IMR-90 (cell line): ENCODE data around the gene KIRREL1. TPM values are rescaled to one million over a fixed set of nuclear protein-coding genes. Genes with fewer than 3 reads are reported as not detected.

Source experiments
- ATAC-seq: fragments of 200-7000 bp; cut with Tn5 transposase; 2 replicates; pipeline ENCODE4 v1.9.1; 2020; ENCODE audit warnings: low read depth, mild to moderate bottlenecking, moderate library complexity
- BruUV-seq: library from RNA; stranded (reverse); fragments of 400-500 nt; replicated peaks from 2 replicates; lab custom pipeline; 2021; lab: Mats Ljungman, UMichigan
- CTCF ChIA-PET: fragments of 300-600 bp; formaldehyde crosslinking; extraction: SDS; loops from one replicate; lab custom pipeline; 2021; ENCODE audit warnings: antibody characterized with exemption; lab: Yijun Ruan, JAX
- POLR2A ChIA-PET: fragments of 300-600 bp; sonication (Branson Sonifier 250); formaldehyde crosslinking; loops from one replicate; lab custom pipeline; 2022; ENCODE audit warnings: antibody characterized with exemption; ENCODE audit not compliant: unreplicated experiment; lab: Charles Lee
- DNase-seq: peaks from one replicate; pipeline ENCODE4 v3.0.0; 2013
- H2AFZ ChIP-seq: replicated peaks from 2 replicates; pipeline ENCODE3; 2013; ENCODE audit warnings: low read length, mild to moderate bottlenecking; ENCODE audit not compliant: poor library complexity
- H2AK5ac ChIP-seq: 2 replicates; pipeline ENCODE4 v1.6.1; 2013; ENCODE audit warnings: low read depth, low read length, inconsistent platforms
- H2AK9ac ChIP-seq: replicated peaks from 2 replicates; pipeline ENCODE3; 2013; ENCODE audit warnings: mild to moderate bottlenecking, low read depth, low read length, moderate library complexity; ENCODE audit not compliant: poor library complexity
- H2BK120ac ChIP-seq: 2 replicates; pipeline ENCODE4 v1.6.1; 2013; ENCODE audit warnings: low read depth, low read length, inconsistent platforms
- H2BK15ac ChIP-seq: 3 replicates; pipeline ENCODE4 v1.6.1; 2013; ENCODE audit warnings: low read depth, low read length, inconsistent platforms
- H2BK20ac ChIP-seq: 2 replicates; pipeline ENCODE4 v1.6.1; 2013; ENCODE audit warnings: low read depth, mild to moderate bottlenecking, inconsistent platforms, low read length, moderate library complexity
- H2BK5ac ChIP-seq: 2 replicates; pipeline ENCODE4 v1.6.1; 2013; ENCODE audit warnings: mild to moderate bottlenecking, low read depth, low read length, inconsistent platforms; ENCODE audit not compliant: poor library complexity, severe bottlenecking
- H3K14ac ChIP-seq: replicated peaks from 2 replicates; pipeline ENCODE4 v1.6.1; 2013; ENCODE audit warnings: low read depth, low read length, inconsistent platforms
- H3K18ac ChIP-seq: 2 replicates; pipeline ENCODE4 v1.6.1; 2013; ENCODE audit warnings: low read depth, low read length, control low read depth
- H3K23ac ChIP-seq: 2 replicates; pipeline ENCODE4 v1.6.1; 2013; ENCODE audit warnings: low read depth, low read length, inconsistent platforms
- H3K27ac ChIP-seq: 2 replicates; pipeline ENCODE4 v1.5.1; 2013; ENCODE audit warnings: mild to moderate bottlenecking, control low read depth, low read length; ENCODE audit not compliant: insufficient read depth
- H3K27me3 ChIP-seq: 2 replicates; pipeline ENCODE4 v1.6.1; 2013; ENCODE audit warnings: low read length; ENCODE audit not compliant: control insufficient read depth, insufficient read depth
- H3K36me3 ChIP-seq: 2 replicates; pipeline ENCODE4 v1.6.1; 2013; ENCODE audit warnings: low read length, mixed read lengths; ENCODE audit not compliant: control insufficient read depth, insufficient read depth
- H3K4ac ChIP-seq: 2 replicates; pipeline ENCODE4 v1.6.1; 2013; ENCODE audit warnings: low read depth, low read length, inconsistent platforms
- H3K4me1 ChIP-seq: 2 replicates; pipeline ENCODE4 v1.6.1; 2013; ENCODE audit warnings: low read length, mixed read lengths; ENCODE audit not compliant: control insufficient read depth, insufficient read depth
- H3K4me2 ChIP-seq: 2 replicates; pipeline ENCODE4 v1.6.1; 2013; ENCODE audit warnings: low read depth, mild to moderate bottlenecking, control low read depth, low read length, moderate library complexity
- H3K4me3 ChIP-seq: 2 replicates; pipeline ENCODE4 v1.5.1; 2013; ENCODE audit warnings: low read depth, mild to moderate bottlenecking, control low read depth, low read length, moderate library complexity; ENCODE audit not compliant: insufficient read depth
- H3K56ac ChIP-seq: 2 replicates; pipeline ENCODE4 v1.6.1; 2013; ENCODE audit warnings: low read length, inconsistent platforms; ENCODE audit not compliant: insufficient read depth; ENCODE audit errors: extremely low read depth
- H3K79me1 ChIP-seq, 2 experiments: 2 replicates each; pipeline ENCODE4 v1.6.1; 2013; ENCODE audit warnings: low read length in 2 of 2, inconsistent platforms in 1 of 2, low read depth in 1 of 2
- H3K9ac ChIP-seq: 2 replicates; pipeline ENCODE4 v1.6.1; 2013; ENCODE audit warnings: low read depth, low read length, control low read depth
- H3K9me1 ChIP-seq: 2 replicates; pipeline ENCODE4 v1.6.1; 2013; ENCODE audit warnings: low read length, inconsistent platforms; ENCODE audit not compliant: insufficient read depth
- H3K9me3 ChIP-seq: 2 replicates; pipeline ENCODE4 v1.6.1; 2013; ENCODE audit warnings: low read length; ENCODE audit not compliant: control insufficient read depth, insufficient read depth
- H4K20me1 ChIP-seq: 2 replicates; pipeline ENCODE4 v1.6.1; 2013; ENCODE audit warnings: low read length, inconsistent platforms; ENCODE audit not compliant: insufficient read depth
- H4K5ac ChIP-seq: 2 replicates; pipeline ENCODE4 v1.6.1; 2013; ENCODE audit warnings: mild to moderate bottlenecking, low read depth, low read length, control low read depth
- H4K8ac ChIP-seq, 2 experiments: 2 replicates each; pipeline ENCODE4 v1.6.1; 2013; ENCODE audit warnings: low read depth in 2 of 2, low read length in 2 of 2, control low read depth in 1 of 2, inconsistent platforms in 1 of 2
- H4K91ac ChIP-seq: 2 replicates; pipeline ENCODE4 v1.6.1; 2013; ENCODE audit warnings: low read depth, low read length, inconsistent platforms; ENCODE audit not compliant: insufficient read depth
- BHLHE40 ChIP-seq: fragments of 150-350 bp; IDR thresholded peaks from 2 replicates; pipeline ENCODE4 v1.6.1; 2016; ENCODE audit warnings: mild to moderate bottlenecking, low read depth, low read length
- CHD1 ChIP-seq: IDR thresholded peaks from 2 replicates; pipeline ENCODE4 v1.6.1; 2012; ENCODE audit warnings: low read depth, low read length, improper control_type of control experiment
- CTCF ChIP-seq: conservative IDR thresholded peaks from 2 replicates; pipeline ENCODE4 v1.5.1; 2012; ENCODE audit warnings: mild to moderate bottlenecking, low read depth, low read length, improper control_type of control experiment
- ELK1 ChIP-seq: fragments of 150-350 bp; IDR thresholded peaks from 2 replicates; pipeline ENCODE4 v1.6.1; 2016; ENCODE audit warnings: low read depth, mild to moderate bottlenecking, low read length, moderate library complexity, borderline replicate concordance
- FOS ChIP-seq: fragments of 150-350 bp; IDR thresholded peaks from 2 replicates; pipeline ENCODE4 v1.6.1; 2016; ENCODE audit warnings: low read depth, low read length
- MAFK ChIP-seq: IDR thresholded peaks from 2 replicates; pipeline ENCODE4 v1.6.1; 2012; ENCODE audit warnings: low read depth, low read length, improper control_type of control experiment
- MAZ ChIP-seq: IDR thresholded peaks from 2 replicates; pipeline ENCODE4 v1.6.1; 2012; ENCODE audit warnings: low read depth, mild to moderate bottlenecking, low read length, improper control_type of control experiment, moderate library complexity, borderline replicate concordance
- MXI1 ChIP-seq: IDR thresholded peaks from 2 replicates; pipeline ENCODE4 v1.6.1; 2012; ENCODE audit warnings: low read depth, mild to moderate bottlenecking, low read length, moderate library complexity, borderline replicate concordance
- NFE2L2 ChIP-seq: fragments of 150-350 bp; IDR thresholded peaks from 2 replicates; pipeline ENCODE4 v1.6.1; 2016; ENCODE audit warnings: low read depth, mild to moderate bottlenecking, low read length
- POLR2A ChIP-seq: IDR thresholded peaks from 2 replicates; pipeline ENCODE4 v1.6.1; 2012; ENCODE audit warnings: mild to moderate bottlenecking, low read depth, low read length
- RAD21 ChIP-seq: IDR thresholded peaks from 2 replicates; pipeline ENCODE4 v1.6.1; 2012; ENCODE audit warnings: low read length, improper control_type of control experiment
- RCOR1 ChIP-seq: IDR thresholded peaks from 2 replicates; pipeline ENCODE4 v1.6.1; 2012; ENCODE audit warnings: mild to moderate bottlenecking, low read length, improper control_type of control experiment; ENCODE audit not compliant: insufficient replicate concordance
- SMC3 ChIP-seq: fragments of 150-350 bp; IDR thresholded peaks from 2 replicates; pipeline ENCODE4 v1.6.1; 2016; ENCODE audit warnings: low read depth, mild to moderate bottlenecking, antibody characterized with exemption, low read length, moderate library complexity
- WGBS, 2 experiments: methylation state at CpG; one replicate each; pipeline versions ENCODE4 v1.1.5 to v1.1.7; 2013; ENCODE audit warnings: missing lambda C conversion rate in 2 of 2; ENCODE audit not compliant: insufficient read length in 1 of 2; ENCODE audit errors: extremely low coverage in 2 of 2; 5-methylcytosine and 5-hydroxymethylcytosine counted together
- dilution Hi-C: fragments of 300-500 bp; cut with HindIII; formaldehyde crosslinking; loops from one replicate; pipeline ENCODE4 v1.14.3; 2018; ENCODE audit warnings: low sequenced_read_pairs; ENCODE audit not compliant: unreplicated experiment
- in situ Hi-C: fragments of 300-500 bp; cut with MboI; formaldehyde crosslinking; loops from 3 replicates; pipeline ENCODE4 v1.14.3; 2019; ENCODE audit warnings: low sequenced_read_pairs, inconsistent platforms, mixed read lengths
- intact Hi-C: fragments of 100-400 bp; cut with micrococcal nuclease; formaldehyde crosslinking; loops from 2 replicates; pipeline ENCODE4 v1.10.0; 2022
- polyA plus RNA-seq, 3 experiments: library from polyadenylated mRNA; depleted of rRNA; stranded (reverse); fragments of >200 nt; gene quantifications; 2 replicates each; pipeline ENCODE4 v1.2.3, GENCODE V29; 2012; ENCODE audit warnings: low replicate concordance in 1 of 3
- total RNA-seq: library from RNA; depleted of rRNA; stranded (reverse); fragments of >200 nt; gene quantifications from 2 replicates; pipeline ENCODE4 v1.2.3, GENCODE V29; 2012

KIRREL1 gene
- total and polyA plus RNA-seq, 2 of the 4 experiments (the other 2 are of a cell fraction), result 58.1 to 64.7 TPM

DNA sequence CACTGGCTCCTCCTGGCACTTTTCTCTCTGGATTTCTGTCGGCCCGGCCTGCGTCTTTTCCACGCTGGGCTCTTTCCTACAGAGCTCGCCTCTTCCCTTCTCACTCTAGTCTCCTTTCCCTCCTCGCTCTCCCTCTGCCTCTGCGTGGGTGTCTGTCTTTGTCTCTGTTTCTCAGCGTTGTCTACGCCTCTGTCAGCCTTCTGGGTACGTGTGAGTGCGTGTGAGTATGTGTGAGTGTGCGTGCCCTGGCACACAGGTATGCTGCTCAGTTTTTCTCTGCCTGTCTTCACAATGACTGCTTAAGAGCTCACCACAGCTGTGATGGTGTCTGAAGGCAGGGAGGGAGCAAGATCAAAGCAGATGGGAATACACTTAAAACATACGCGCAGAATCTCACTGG, 77.7 kb downstream of the KIRREL1 start:
- Histone ChIP-seq H2AK5ac (no peak overlapping the region), H3K27me3 (no peaks in the 10 kb centered on the region), H2AK9ac (no peak overlapping the region), H3K4me1 (peaks cover 26% of the 10 kb centered on the region), H2BK120ac (no peak overlapping the region), H2BK5ac (peak overlapping the region; percentile 31), H3K9me1 (peaks cover 53% of the 10 kb centered on the region), H3K9ac (no peak overlapping the region), H4K91ac (no peak overlapping the region), H3K4ac (peak overlapping the region; percentile 49), H3K4me3 (no peak overlapping the region), H3K23ac (peak overlapping the region; percentile 75), H2BK20ac (no peak overlapping the region), H3K27ac (peak overlapping the region; percentile 6; the same call in 1 of the 2 replicates), H4K5ac (no peak overlapping the region), H4K20me1 (peaks cover 97% of the 10 kb centered on the region), H3K79me1 (peaks cover 60 to 99% of the 10 kb centered on the region in 2 experiments), H3K14ac (0 out of 2 replicates have a peak overlapping the region, but pooled peaks have one; percentile 57), H3K36me3 (peaks cover 19% of the 10 kb centered on the region), H2BK15ac (no peak overlapping the region), H3K18ac (no peak overlapping the region), H3K9me3 (no peaks in the 10 kb centered on the region), H2AFZ (peak overlapping the region; percentile 61), H3K56ac (no peak overlapping the region), H4K8ac (no peak overlapping the region), H3K4me2 (no peak overlapping the region; the same call in 1 of the 2 replicates)
- no peak for ATAC-seq
- in situ Hi-C loops (no loop called here), intact Hi-C loops (no loop called here), dilution Hi-C loops (no loop called here)
- CTCF ChIA-PET, result interaction anchor here (0.9 kb wide), 1 partner anchor 75 kb away, joined by 3 read pairs; no protein-coding TSS in a partner anchor
- no CpG with 5 or more reads among the region's 14 CpGs for WGBS, 2 experiments
- BruUV-seq, result no TSS peak
- peak; percentile 36 for DNase-seq
- POLR2A ChIA-PET, result no interaction called here
- no peak for TF ChIP-seq POLR2A
- no peak for TF ChIP-seq MAZ
- TF ChIP-seq RAD21, result no peak
- no peak for TF ChIP-seq MXI1
- no peak for TF ChIP-seq NFE2L2
- no peak for TF ChIP-seq MAFK
- no peak for TF ChIP-seq SMC3
- TF ChIP-seq ELK1, result no peak
- TF ChIP-seq CTCF, result no peak
- TF ChIP-seq FOS, result no peak
- no peak for TF ChIP-seq CHD1
- no peak for TF ChIP-seq BHLHE40
- no peak for TF ChIP-seq RCOR1
